Loucy (cell line): ENCODE data around the gene TTC31.

ENCODE experiments used
- H2AFZ ChIP-seq: fragments of 200-600 bp; sonication (generic); 2 replicates; pipeline ENCODE4 v1.6.0; 2016; ENCODE audit warnings: antibody characterized with exemption, mild to moderate bottlenecking, low read length, moderate library complexity
- H3F3A ChIP-seq: fragments of 200-600 bp; 2 replicates; pipeline ENCODE4 v1.6.0; 2016; ENCODE audit warnings: antibody characterized with exemption, low read depth, mild to moderate bottlenecking
- H3K27me3 ChIP-seq: fragments of 200-600 bp; sonication (generic); 2 replicates; pipeline ENCODE4 v1.6.1; 2014; ENCODE audit warnings: low read length, mild to moderate bottlenecking; ENCODE audit not compliant: insufficient read depth, poor library complexity, severe bottlenecking
- H3K36me3 ChIP-seq: fragments of 200-600 bp; sonication (generic); 2 replicates; pipeline ENCODE4 v1.6.1; 2016; ENCODE audit warnings: low read length; ENCODE audit not compliant: insufficient read depth
- H3K4me1 ChIP-seq: fragments of 200-600 bp; sonication (generic); 2 replicates; pipeline ENCODE4 v1.5.1; 2014; ENCODE audit warnings: low read length, mild to moderate bottlenecking; ENCODE audit not compliant: insufficient read depth, poor library complexity, severe bottlenecking
- H3K4me2 ChIP-seq: fragments of 200-600 bp; sonication (generic); 2 replicates; pipeline ENCODE4 v1.6.0; 2014; ENCODE audit warnings: antibody characterized with exemption, low read length, low read depth, mild to moderate bottlenecking; ENCODE audit not compliant: poor library complexity, severe bottlenecking
- H3K4me3 ChIP-seq: fragments of 200-600 bp; sonication (generic); 2 replicates; pipeline ENCODE4 v1.5.1; 2014; ENCODE audit warnings: low read length, mild to moderate bottlenecking, mixed read lengths; ENCODE audit not compliant: poor library complexity, severe bottlenecking
- H3K79me2 ChIP-seq: fragments of 200-600 bp; sonication (generic); 2 replicates; pipeline ENCODE4 v1.6.1; 2014; ENCODE audit warnings: low read length; ENCODE audit not compliant: insufficient read depth
- H3K9ac ChIP-seq: fragments of 200-600 bp; sonication (generic); 2 replicates; pipeline ENCODE4 v1.6.0; 2014; ENCODE audit warnings: mild to moderate bottlenecking, low read depth, low read length, moderate library complexity; ENCODE audit not compliant: poor library complexity, severe bottlenecking
- H3K9me2 ChIP-seq: fragments of 200-600 bp; sonication (generic); replicated peaks from 2 replicates; pipeline ENCODE4 v1.6.1; 2016; ENCODE audit warnings: low read depth, low read length, mixed read lengths
- H3K9me3 ChIP-seq: fragments of 200-600 bp; sonication (generic); 2 replicates; pipeline ENCODE4 v1.6.1; 2014; ENCODE audit warnings: mild to moderate bottlenecking, antibody characterized with exemption, low read length, low read depth; ENCODE audit not compliant: insufficient read depth
- H4K20me1 ChIP-seq: fragments of 200-600 bp; sonication (generic); 2 replicates; pipeline ENCODE4 v1.6.0; 2014; ENCODE audit warnings: antibody characterized with exemption, low read length, mild to moderate bottlenecking; ENCODE audit not compliant: insufficient read depth, poor library complexity, severe bottlenecking
- EZH2phosphoT487 ChIP-seq: fragments of 200-600 bp; IDR thresholded peaks from 2 replicates; pipeline ENCODE4 v1.6.1; 2018; ENCODE audit warnings: antibody characterized with exemption, mild to moderate bottlenecking, moderate library complexity, borderline replicate concordance
- TF ChIP-seq, protein P1 (sequence below): fragments of 200-600 bp; sonication (generic); conservative IDR thresholded peaks from 2 replicates; pipeline ENCODE4 v1.5.1; 2014; ENCODE audit warnings: mild to moderate bottlenecking, antibody characterized with exemption, low read length

TTC31 gene

DNA sequence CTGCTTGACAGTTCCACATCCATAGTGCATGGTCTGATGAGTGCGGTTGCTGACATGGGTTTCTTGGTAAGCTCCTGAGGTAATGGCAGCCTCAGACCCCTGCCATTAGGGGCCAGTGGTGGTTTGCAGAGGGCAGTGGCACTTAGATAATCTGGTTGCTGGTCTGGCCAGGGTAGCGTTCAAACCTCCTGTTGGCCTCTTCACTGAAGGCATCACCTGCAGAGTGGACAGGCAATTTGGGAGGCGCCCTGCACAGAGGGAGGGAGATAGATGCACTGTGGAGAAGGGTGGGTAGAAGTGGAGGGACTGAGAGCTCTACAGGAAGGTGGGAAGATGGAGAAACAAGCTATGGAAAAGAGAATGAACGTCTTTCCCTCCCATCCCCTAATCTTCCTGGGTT is 50.6 kb downstream of the TTC31 start:
- Histone ChIP-seq H3K79me2 (peaks cover 34% of the 10 kb centered on the region), H3K4me3 (no peak overlapping the region), H3K4me1 (peaks cover 18% of the 10 kb centered on the region), H3K9ac (no peak overlapping the region), H3K9me2 (no peaks in the 10 kb centered on the region), H4K20me1 (peaks cover 11% of the 10 kb centered on the region), H2AFZ (no peak overlapping the region), H3K4me2 (no peak overlapping the region), H3K9me3 (no peaks in the 10 kb centered on the region), H3F3A (no peaks in the 10 kb centered on the region), H3K27me3 (peaks cover 4% of the 10 kb centered on the region), H3K36me3 (peaks cover 3% of the 10 kb centered on the region; the same call in 1 of the 2 replicates)
- no peak for TF ChIP-seq EZH2phosphoT487
- TF ChIP-seq, protein P1, sequence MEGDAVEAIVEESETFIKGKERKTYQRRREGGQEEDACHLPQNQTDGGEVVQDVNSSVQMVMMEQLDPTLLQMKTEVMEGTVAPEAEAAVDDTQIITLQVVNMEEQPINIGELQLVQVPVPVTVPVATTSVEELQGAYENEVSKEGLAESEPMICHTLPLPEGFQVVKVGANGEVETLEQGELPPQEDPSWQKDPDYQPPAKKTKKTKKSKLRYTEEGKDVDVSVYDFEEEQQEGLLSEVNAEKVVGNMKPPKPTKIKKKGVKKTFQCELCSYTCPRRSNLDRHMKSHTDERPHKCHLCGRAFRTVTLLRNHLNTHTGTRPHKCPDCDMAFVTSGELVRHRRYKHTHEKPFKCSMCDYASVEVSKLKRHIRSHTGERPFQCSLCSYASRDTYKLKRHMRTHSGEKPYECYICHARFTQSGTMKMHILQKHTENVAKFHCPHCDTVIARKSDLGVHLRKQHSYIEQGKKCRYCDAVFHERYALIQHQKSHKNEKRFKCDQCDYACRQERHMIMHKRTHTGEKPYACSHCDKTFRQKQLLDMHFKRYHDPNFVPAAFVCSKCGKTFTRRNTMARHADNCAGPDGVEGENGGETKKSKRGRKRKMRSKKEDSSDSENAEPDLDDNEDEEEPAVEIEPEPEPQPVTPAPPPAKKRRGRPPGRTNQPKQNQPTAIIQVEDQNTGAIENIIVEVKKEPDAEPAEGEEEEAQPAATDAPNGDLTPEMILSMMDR = no peak

DNA sequence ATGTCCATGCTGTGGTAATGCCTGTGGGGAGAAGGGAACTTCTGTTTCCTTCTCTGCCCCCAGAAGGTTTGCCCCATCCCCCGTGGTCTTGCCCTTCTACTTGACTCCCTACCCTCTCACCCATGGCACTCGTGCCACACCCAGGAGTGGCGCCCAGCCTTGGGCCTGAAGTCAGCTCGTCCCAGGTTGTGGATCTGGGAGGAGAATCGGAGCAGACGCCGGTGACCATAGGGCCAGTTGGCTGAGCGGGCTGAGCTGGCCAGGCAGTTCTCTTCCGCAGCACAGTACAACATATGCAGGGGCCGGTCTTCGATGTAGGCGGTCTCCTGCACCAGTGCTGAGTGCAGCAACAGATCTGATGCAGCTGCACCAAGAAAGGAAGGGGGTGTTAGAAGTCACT is 51.5 kb downstream of the TTC31 start:
- H3F3A ChIP-seq = no peaks in the 10 kb centered on the region
- H3K9me2 ChIP-seq = no peaks in the 10 kb centered on the region
- TF ChIP-seq EZH2phosphoT487 = no peak
- TF ChIP-seq, protein P1 = no peak

GRCh38 chr2:74535440-74535965 is 52.6 kb downstream of the TTC31 start:
- H3K79me2 ChIP-seq = peaks cover 16% of the 10 kb centered on the region
- no peaks in the 10 kb centered on the region for H3F3A ChIP-seq
- peaks cover 4% of the 10 kb centered on the region for H4K20me1 ChIP-seq
- H3K9me3 ChIP-seq = no peaks in the 10 kb centered on the region
- no peak overlapping the region for H2AFZ ChIP-seq
- peaks cover 3% of the 10 kb centered on the region; the same call in 1 of the 2 replicates for H3K36me3 ChIP-seq
- no peak overlapping the region for H3K9ac ChIP-seq
- H3K4me1 ChIP-seq = peaks cover 16% of the 10 kb centered on the region
- no peak for TF ChIP-seq EZH2phosphoT487
- TF ChIP-seq, protein P1 = no peak
- H3K4me3 ChIP-seq = no peak overlapping the region
- no peaks in the 10 kb centered on the region for H3K27me3 ChIP-seq
- no peaks in the 10 kb centered on the region for H3K9me2 ChIP-seq
- H3K4me2 ChIP-seq = no peak overlapping the region

More for the DNA sequence above, 51.5 kb downstream of the TTC31 start:
- H3K9ac ChIP-seq = no peak overlapping the region
- no peak overlapping the region for H2AFZ ChIP-seq
- no peak overlapping the region for H3K4me2 ChIP-seq
- H3K27me3 ChIP-seq = peaks cover 4% of the 10 kb centered on the region
- H4K20me1 ChIP-seq = peaks cover 4% of the 10 kb centered on the region
- peaks cover 24% of the 10 kb centered on the region for H3K79me2 ChIP-seq
- H3K4me3 ChIP-seq = no peak overlapping the region
- H3K9me3 ChIP-seq = no peaks in the 10 kb centered on the region
- peaks cover 16% of the 10 kb centered on the region for H3K4me1 ChIP-seq
- peaks cover 3% of the 10 kb centered on the region; the same call in 1 of the 2 replicates for H3K36me3 ChIP-seq
